Fibroblast of mammary gland (primary cell): ENCODE measurements around the gene SPTB.
"Not testable (repeated sequence)": the region's sequence is repeated elsewhere in the genome, so short reads cannot be mapped to it uniquely, and the experiment has no call there.

Source experiments
- DNase-seq: peaks from one replicate; pipeline ENCODE4 v3.0.0-alpha.2; 2010; ENCODE audit warnings: low read depth
- H3K4me3 ChIP-seq: 2 replicates; pipeline ENCODE4 v1.5.1; 2011; ENCODE audit warnings: low read depth, mild to moderate bottlenecking, low read length, moderate library complexity; ENCODE audit not compliant: control insufficient read depth
- TF ChIP-seq, protein P1 (sequence below): conservative IDR thresholded peaks from 2 replicates; pipeline ENCODE4 v1.5.1; 2011; ENCODE audit warnings: low read depth, low read length, inconsistent platforms; ENCODE audit not compliant: control insufficient read depth, insufficient read depth

SPTB gene

DNA sequence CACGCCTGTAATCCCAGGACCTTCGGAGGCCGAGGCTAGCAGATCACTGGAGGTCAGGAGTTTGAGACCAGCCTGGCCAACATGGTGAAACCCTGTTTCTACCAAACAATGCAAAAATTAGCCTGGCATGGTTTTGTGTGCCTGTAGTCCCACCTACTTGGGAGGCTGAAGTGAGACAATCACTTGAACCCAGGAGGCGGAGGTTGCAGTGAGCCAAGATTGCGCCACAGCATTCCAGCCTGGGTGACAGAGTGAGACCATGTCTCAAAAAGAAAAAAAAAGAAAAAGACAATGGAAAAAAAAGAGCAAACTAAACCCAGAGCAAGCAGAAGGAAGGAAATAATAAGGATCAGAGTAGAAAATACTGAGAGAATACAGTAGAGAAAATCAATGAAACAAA is 39.9 kb upstream of the SPTB start:
- H3K4me3 ChIP-seq: no peak overlapping the region
- no peak for DNase-seq
- TF ChIP-seq, protein P1, sequence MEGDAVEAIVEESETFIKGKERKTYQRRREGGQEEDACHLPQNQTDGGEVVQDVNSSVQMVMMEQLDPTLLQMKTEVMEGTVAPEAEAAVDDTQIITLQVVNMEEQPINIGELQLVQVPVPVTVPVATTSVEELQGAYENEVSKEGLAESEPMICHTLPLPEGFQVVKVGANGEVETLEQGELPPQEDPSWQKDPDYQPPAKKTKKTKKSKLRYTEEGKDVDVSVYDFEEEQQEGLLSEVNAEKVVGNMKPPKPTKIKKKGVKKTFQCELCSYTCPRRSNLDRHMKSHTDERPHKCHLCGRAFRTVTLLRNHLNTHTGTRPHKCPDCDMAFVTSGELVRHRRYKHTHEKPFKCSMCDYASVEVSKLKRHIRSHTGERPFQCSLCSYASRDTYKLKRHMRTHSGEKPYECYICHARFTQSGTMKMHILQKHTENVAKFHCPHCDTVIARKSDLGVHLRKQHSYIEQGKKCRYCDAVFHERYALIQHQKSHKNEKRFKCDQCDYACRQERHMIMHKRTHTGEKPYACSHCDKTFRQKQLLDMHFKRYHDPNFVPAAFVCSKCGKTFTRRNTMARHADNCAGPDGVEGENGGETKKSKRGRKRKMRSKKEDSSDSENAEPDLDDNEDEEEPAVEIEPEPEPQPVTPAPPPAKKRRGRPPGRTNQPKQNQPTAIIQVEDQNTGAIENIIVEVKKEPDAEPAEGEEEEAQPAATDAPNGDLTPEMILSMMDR: no peak

DNA sequence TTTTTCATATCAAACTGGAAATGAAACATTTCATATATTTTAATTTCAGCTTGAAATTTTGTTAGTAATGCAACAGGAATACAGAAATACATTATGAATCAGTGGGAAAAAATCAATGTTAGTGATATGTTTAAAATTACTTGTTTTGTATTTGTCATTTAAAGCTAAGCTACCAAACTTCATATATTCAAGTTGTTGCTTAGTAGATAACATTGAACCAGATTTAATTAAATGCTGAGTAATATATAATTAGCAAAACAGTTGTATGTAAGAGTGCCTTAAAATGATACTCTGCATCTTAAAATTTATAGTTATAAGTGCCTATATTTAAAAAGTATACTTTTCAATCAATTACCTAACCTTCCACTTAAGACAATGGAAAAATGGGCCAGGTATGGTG is 39.5 kb upstream of the SPTB start:
- H3K4me3 ChIP-seq: no peak overlapping the region
- DNase-seq: no peak
- TF ChIP-seq, protein P1: no peak

DNA sequence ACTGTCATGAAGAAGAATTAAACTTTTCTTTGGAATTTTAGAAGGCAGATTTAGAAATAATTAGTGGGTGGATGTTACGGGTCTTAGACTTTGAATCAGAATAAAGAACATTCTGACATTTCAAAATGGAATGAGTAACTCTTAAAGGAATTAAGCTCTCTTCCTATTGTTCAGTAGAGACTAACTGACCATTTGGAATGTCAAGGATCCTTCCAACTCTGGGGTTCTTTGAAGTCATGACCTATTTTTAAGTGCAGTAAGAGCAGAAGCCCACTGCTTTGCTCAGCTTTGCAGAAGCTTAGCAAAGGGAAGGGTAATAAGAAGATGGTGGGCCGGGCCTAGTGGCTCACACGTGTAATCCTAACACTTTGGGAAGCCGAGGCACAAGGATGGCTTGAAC is 38.5 kb upstream of the SPTB start:
- no peak overlapping the region for H3K4me3 ChIP-seq
- no peak for DNase-seq
- TF ChIP-seq, protein P1: no peak

DNA sequence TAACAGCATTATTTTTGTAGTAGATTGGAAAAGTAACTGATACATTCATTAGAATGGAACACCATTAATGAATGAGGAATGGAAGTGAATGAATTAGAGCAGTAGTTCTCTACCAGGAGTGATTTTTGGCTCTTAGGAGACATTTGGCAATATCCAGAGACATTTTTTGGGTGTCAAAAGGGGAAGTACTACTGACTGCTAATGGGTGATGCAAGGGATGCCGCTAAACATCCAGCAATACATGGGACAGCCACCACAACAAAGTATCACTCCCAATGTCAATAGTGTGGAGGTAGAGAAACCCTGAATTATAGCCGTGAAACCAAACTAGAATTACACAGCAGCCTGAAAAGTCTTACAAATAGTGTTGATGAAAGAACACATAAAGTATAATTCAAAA is 36.1 kb upstream of the SPTB start:
- TF ChIP-seq, protein P1: no peak
- H3K4me3 ChIP-seq: no peak overlapping the region
- no peak for DNase-seq

DNA sequence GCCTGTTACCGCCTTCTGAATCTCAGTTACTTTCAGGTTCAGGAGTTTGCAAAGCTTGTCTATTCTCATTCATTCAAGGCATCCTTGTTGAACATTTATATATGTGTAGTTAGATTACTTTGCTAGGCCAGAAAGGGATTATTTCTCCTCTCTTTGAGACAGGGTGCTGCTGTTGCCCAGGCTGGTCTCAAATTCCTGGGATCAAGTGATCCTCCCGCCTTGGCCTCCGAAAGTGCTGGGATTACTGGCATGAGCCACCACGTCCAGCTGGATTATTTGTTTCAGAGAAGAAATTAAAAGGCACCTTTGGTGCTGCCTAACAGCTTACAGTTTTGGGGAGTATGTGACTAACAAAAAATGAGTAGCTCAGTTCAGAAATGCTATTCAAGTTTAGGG is 35.3 kb upstream of the SPTB start:
- DNase-seq: no peak
- TF ChIP-seq, protein P1: no peak
- H3K4me3 ChIP-seq: peak overlapping the region; percentile 95

DNA sequence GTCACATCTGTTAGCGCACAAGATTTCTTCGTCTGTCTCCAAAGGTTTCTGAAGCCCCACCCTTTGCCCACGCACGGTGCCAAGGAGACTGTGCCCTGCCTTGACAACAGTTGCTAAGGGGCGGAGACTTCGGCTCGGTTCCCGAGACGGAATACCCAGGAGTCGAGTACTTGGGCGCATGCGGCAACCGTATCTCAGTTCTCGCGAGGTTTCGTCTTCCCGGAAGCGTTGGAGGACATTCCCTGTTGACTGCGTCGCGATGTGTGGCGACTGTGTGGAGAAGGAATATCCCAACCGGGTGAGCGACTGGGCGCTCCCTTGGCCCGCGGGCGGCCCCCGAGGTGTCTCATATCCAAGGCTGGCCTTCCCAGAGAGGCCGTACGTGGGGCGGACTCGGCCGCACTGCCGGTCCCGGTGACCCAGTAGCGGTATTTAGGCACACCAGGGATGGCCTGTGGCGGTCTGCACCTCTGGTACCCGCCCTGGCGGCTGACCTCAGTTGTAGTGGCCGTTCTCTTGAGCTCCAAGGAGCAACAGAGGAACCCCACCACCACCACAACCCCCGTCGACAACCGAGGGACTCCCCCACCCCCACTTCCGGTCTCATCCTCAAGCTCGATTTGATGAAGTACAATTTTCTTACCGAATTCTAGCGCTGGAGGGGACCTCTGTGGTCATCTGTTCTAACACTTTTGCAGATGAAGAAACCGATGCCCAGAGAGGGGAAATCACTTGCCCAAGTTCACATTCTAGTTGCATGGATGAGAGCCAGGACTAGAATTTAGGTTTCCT is 34.7 kb upstream of the SPTB start, which contains the start of gene CHURC1:
Gene CHURC1, plus strand, starts transcription at position 219 of the 792 bp plus-strand sequence. Its CDS starts 41 bp downstream, at position 260.
- peak; percentile 98 for DNase-seq
- H3K4me3 ChIP-seq: peak within 1 kb of the TSS; percentile 95
- TF ChIP-seq, protein P1: no peak

DNA sequence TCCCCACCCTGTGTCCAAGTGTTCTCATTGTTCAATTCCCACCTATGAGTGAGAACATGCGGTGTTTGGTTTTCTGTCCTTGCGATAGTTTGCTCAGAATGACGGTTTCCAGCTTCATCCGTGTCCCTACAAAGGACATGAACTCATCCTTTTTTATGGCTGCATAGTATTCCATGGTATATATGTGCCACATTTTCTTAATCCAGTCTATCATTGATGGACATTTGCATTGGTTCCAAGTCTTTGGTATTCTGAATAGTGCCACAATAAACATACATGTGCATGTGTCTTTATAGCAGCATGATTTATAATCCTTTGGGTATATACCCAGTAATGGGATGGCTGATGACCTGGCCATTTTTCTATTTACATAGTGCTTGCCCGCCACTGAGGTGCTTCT is 33.8 kb upstream of the SPTB start:
- not testable (repeated sequence) for DNase-seq, H3K4me3 ChIP-seq
